ENCODE data around the gene RMND5A.

Gene RMND5A

DNA sequence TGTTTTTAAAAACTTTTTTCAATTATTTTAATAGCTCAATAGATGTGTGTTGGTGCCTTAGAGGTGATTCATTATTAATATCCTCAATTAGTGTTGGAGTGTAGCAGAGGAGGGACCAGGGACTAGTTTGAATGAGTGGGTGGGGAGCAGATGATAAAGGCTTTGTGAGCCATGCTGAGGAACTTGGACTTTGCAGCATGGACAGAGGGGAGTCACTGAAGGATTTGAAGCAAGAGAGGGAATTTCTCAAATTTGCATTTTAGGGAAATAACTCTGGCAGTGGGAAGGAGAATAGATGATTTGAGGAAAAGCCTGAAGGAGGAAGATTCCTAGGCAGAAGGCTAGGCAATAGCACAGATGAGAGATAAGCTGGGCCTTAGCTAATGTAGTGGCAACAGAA, 42.3 kb upstream of the RMND5A start:
- H3K4me3 ChIP-seq (ENCODE audit: low read depth, low read length), result no peak overlapping the region
- TF ChIP-seq, protein P1, sequence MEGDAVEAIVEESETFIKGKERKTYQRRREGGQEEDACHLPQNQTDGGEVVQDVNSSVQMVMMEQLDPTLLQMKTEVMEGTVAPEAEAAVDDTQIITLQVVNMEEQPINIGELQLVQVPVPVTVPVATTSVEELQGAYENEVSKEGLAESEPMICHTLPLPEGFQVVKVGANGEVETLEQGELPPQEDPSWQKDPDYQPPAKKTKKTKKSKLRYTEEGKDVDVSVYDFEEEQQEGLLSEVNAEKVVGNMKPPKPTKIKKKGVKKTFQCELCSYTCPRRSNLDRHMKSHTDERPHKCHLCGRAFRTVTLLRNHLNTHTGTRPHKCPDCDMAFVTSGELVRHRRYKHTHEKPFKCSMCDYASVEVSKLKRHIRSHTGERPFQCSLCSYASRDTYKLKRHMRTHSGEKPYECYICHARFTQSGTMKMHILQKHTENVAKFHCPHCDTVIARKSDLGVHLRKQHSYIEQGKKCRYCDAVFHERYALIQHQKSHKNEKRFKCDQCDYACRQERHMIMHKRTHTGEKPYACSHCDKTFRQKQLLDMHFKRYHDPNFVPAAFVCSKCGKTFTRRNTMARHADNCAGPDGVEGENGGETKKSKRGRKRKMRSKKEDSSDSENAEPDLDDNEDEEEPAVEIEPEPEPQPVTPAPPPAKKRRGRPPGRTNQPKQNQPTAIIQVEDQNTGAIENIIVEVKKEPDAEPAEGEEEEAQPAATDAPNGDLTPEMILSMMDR (IDR thresholded peaks at IDR 0.05; ENCODE audit: low read depth, low read length), result no peak

DNA sequence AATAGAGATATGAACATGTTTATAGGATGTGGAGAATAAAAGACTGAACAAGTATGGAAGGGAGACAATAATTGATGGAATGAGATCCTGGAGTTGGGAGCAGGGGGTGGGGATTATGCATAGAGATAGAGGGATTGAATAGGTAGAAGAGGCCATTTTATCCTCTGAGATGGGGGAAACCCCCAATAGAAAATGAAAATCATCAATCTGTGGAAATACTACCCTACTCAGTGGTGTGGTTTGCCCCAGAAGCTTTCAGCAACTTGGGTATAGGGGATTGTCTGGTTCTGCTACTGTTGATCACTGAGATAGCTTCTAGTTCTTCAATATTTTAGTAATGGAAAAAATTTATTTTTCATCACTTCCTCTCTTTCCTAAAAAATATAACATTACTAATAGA, 41.1 kb upstream of the RMND5A start:
- TF ChIP-seq, protein P1 (IDR thresholded peaks at IDR 0.05; ENCODE audit: low read depth, low read length), result no peak

DNA sequence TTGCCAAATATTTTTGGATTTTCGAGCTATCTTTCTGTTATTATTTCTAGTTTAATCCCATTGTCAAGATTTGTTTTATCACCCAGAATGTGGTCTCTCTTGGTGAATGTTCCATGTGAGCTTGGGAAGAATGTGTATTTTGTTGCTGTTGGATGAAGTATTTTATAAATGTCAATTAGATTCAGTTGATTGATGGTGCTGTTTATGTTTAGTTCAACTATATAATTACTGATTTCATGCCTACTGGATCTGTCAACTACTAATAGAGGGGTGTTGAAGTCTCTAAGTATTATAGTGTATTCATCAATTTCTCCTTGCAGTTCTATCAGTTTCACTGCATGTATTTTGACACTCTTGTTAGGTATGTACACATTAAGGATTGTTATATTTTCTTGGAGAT, 34.7 kb upstream of the RMND5A start:
- no peak overlapping the region for H3K4me3 ChIP-seq (ENCODE audit: low read depth, low read length)

More for the DNA sequence above, 41.1 kb upstream of the RMND5A start:
- no peak overlapping the region for H3K4me3 ChIP-seq (ENCODE audit: low read depth, low read length)

DNA sequence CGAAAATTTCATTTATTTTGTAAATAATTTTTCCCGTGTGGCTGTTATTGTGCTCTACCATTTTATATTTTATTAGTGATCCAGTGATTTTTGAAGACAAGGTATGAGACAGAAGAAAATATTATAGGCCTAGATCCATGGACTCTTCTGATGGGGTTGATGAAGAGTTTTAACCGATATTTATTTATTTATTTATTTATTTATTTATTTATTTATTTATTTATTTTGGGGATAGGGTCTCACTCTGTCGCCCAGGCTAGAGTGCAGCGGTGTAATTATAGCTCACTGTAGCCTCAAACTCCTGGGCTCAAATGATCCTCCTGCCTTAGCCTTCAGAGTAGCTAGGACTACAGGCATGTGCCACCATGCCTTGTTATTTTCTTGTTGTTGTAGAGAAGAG, 33.6 kb upstream of the RMND5A start:
- TF ChIP-seq, protein P1 (IDR thresholded peaks at IDR 0.05; ENCODE audit: low read depth, low read length), result no peak
- no peak overlapping the region for H3K4me3 ChIP-seq (ENCODE audit: low read depth, low read length)

More for the DNA sequence above, 34.7 kb upstream of the RMND5A start:
- TF ChIP-seq, protein P1 (IDR thresholded peaks at IDR 0.05; ENCODE audit: low read depth, low read length), result no peak

DNA sequence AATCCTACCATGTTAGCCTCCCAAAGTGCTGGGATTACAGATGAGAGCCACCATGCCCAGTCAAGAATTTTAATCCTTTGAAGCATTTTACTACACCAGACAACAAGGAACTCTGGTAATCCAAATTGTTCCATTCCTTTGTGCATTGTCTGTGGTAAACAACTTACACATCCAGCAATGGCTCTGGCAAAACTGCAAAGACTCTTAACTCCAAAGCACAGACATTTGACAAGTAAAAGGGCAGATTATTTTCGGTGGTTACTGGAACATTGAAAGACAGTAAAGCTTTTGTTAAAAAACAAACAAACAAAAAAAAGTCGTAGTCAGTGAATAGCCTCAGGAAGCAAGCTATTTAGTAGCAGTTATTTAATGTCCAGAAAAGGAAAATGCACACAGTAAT, 33.2 kb upstream of the RMND5A start:
- TF ChIP-seq, protein P1 (IDR thresholded peaks at IDR 0.05; ENCODE audit: low read depth, low read length), result no peak
- no peak overlapping the region for H3K4me3 ChIP-seq (ENCODE audit: low read depth, low read length)

DNA sequence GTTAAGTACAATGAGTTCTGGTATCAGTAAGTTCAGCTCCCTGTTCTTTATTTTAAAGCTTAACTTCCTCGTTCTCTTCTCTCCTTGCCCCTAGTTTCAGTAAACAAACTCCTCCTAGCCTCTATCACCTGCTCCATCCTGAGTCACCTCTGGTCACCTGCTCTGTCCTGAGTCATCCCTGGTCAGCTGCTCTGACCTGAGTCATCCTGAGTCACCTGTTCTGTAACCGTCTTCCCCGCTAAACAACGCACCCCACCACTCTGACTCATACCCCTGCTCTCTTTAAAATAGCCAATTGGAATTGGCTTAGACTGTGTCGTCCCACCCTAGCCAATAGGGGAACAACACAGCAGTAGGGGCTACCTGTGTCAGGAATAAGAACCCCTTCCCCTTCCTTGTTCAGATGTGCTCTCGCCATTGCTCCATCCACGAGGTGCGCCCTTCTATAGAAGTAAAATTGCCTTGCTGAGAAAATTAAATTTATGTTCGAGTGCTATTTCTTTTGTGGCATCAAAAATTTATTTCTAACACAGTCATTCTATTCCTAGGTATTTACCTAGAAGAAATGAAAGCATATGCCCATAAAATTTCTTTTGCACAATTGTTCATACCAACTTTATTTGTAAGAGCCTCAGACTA, 24.9 kb upstream of the RMND5A start:
- no peak overlapping the region for H3K4me3 ChIP-seq (ENCODE audit: low read depth, low read length)

DNA sequence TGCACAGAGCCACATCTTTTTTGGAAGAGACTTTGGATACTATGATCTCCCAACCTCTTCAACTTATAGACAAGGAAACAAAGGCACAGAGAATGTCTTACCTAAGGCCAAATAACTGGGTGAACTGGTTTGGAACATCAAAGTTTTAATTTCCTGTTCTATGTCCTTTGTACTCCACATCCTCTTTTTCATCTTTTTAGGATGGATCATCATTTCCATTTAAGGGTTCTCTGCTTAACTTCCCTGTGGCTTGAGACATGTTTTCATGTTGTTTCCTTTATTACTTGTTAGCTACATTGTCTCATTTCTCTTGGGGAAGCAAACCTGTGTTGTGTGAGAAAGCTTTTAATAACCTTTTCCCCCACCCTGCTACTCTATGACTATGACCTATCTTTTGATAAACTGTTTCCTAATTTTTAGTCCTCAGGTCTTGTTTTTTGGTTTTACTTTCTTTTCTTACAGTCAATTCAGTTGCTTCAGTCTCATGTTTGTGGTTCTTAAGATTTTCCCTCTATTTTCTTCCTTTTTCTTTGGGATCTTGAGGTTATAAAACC, 22.5 kb upstream of the RMND5A start:
- H3K4me3 ChIP-seq (ENCODE audit: low read depth, low read length), result no peak overlapping the region
- TF ChIP-seq, protein P1 (IDR thresholded peaks at IDR 0.05; ENCODE audit: low read depth, low read length), result no peak

More for the DNA sequence above, 24.9 kb upstream of the RMND5A start:
- TF ChIP-seq, protein P1 (IDR thresholded peaks at IDR 0.05; ENCODE audit: low read depth, low read length), result no peak

All from WI38 (cell line).